Stimulated activated CD4-positive, alpha-beta T cell treated with anti-CD3 and anti-CD28 coated beads, Interleukin-2, amount 100 ng/mL, for 4 hours (primary cell): Measurements from ENCODE around the gene C12orf57.
"Not testable (repeated sequence)": the region's sequence is repeated elsewhere in the genome, so short reads cannot be mapped to it uniquely, and the experiment has no call there.

ENCODE experiments used
- DNase-seq: peaks from one replicate; pipeline ENCODE4 v3.0.0-alpha.2; 2020; ENCODE audit warnings: low read depth

C12orf57 gene

GRCh38 chr12:6943722-6944380 lies at the start of gene C12orf57, which contains the start of gene RNU7-1:
TSS of gene C12orf57 (plus strand) at chr12:6944022. CDS start at chr12:6944122, 100 bp downstream.
TSS of gene RNU7-1 (plus strand) at chr12:6943816.
- DNase-seq: no peak

- no peak for DNase-seq
Measured at GRCh38 chr12:6894321-6894720, 49.5 kb upstream of the C12orf57 start.

- DNase-seq: no peak
Measured at GRCh38 chr12:6896846-6897435, 46.9 kb upstream of the C12orf57 start.

- no peak for DNase-seq
Measured at GRCh38 chr12:6899427-6899826, 44.4 kb upstream of the C12orf57 start.

GRCh38 chr12:6899837-6900519 lies 43.8 kb upstream of the C12orf57 start:
- peak; percentile 31 for DNase-seq

GRCh38 chr12:6902448-6902847 lies 41.4 kb upstream of the C12orf57 start:
- no peak for DNase-seq

GRCh38 chr12:6903722-6904121 lies 40.1 kb upstream of the C12orf57 start:
- no peak for DNase-seq

- peak; percentile 95 for DNase-seq
Measured at GRCh38 chr12:6904280-6905276, 39.2 kb upstream of the C12orf57 start, which contains the start of gene LRRC23. TSS of gene LRRC23 (plus strand) at chr12:6904822. CDS start at chr12:6905634, 812 bp downstream.

- DNase-seq: no peak
Measured at GRCh38 chr12:6905414-6906040, 38.3 kb upstream of the C12orf57 start.

- not testable (repeated sequence) for DNase-seq
Measured at GRCh38 chr12:6908141-6908540, 35.7 kb upstream of the C12orf57 start.

GRCh38 chr12:6909421-6910145 lies 34.2 kb upstream of the C12orf57 start:
- no peak for DNase-seq

- no peak for DNase-seq
Measured at GRCh38 chr12:6912164-6912935, 31.5 kb upstream of the C12orf57 start.

- peak; percentile 86 for DNase-seq
Measured at GRCh38 chr12:6914246-6914946, 29.4 kb upstream of the C12orf57 start, which contains the start of gene ENO2. TSS of gene ENO2 (plus strand) at chr12:6914580. CDS start at chr12:6915833, 1,253 bp downstream.

GRCh38 chr12:6914947-6915788 lies 28.7 kb upstream of the C12orf57 start:
- DNase-seq: no peak

- DNase-seq: no peak
Measured at GRCh38 chr12:6915789-6916285, 28.0 kb upstream of the C12orf57 start.

GRCh38 chr12:6916426-6917200 lies 27.2 kb upstream of the C12orf57 start:
- DNase-seq: no peak
